GM12878 (cell line): Measurements from ENCODE around the gene MAPKAP1. TPM values are rescaled to one million over a fixed set of nuclear protein-coding genes. Genes with fewer than 3 reads are reported as not detected.

Source experiments
- ASH2L ChIP-seq: fragments of 300-600, 200-600 bp; sonication (generic); IDR thresholded peaks from 2 replicates; pipeline ENCODE4 v1.6.1; 2017; ENCODE audit warnings: low read depth, mild to moderate bottlenecking, borderline replicate concordance
- CEBPZ ChIP-seq: fragments of 150-350 bp; IDR thresholded peaks from 2 replicates; pipeline ENCODE4 v1.6.1; 2016; ENCODE audit warnings: low read depth, low read length
- CHD1 ChIP-seq: IDR thresholded peaks from 2 replicates; pipeline ENCODE4 v1.6.1; 2012; ENCODE audit warnings: low read depth, low read length, improper control_type of control experiment
- EED ChIP-seq: sonication (generic); IDR thresholded peaks from 2 replicates; pipeline ENCODE4 v1.6.1; 2016; ENCODE audit warnings: antibody characterized with exemption, low read depth
- FOXK2 ChIP-seq: fragments of 450-650 bp; IDR thresholded peaks from 2 replicates; pipeline ENCODE4 v1.6.1; 2017; ENCODE audit warnings: mild to moderate bottlenecking, moderate library complexity
- GATAD2B ChIP-seq: fragments of 450-650 bp; conservative IDR thresholded peaks from 2 replicates; pipeline ENCODE4 v1.6.1; 2017; ENCODE audit warnings: low read depth, mild to moderate bottlenecking, moderate library complexity
- HDGF ChIP-seq: fragments of 450-650 bp; IDR thresholded peaks from 2 replicates; pipeline ENCODE4 v1.6.1; 2016; ENCODE audit warnings: antibody characterized with exemption
- KLF5 ChIP-seq: fragments of 450-650 bp; IDR thresholded peaks from 2 replicates; pipeline ENCODE4 v1.6.1; 2014; ENCODE audit warnings: mild to moderate bottlenecking; ENCODE audit not compliant: partially characterized antibody
- PAX5 ChIP-seq: IDR thresholded peaks from 2 replicates; pipeline ENCODE4 v1.6.1; 2011; ENCODE audit warnings: low read depth, low read length, borderline replicate concordance
- PML ChIP-seq: IDR thresholded peaks from 2 replicates; pipeline ENCODE4 v1.6.1; 2012; ENCODE audit warnings: low read length, inconsistent platforms
- RCOR1 ChIP-seq: conservative IDR thresholded peaks from 2 replicates; pipeline ENCODE4 v1.6.1; 2012; ENCODE audit warnings: low read depth, low read length, improper control_type of control experiment
- SUZ12 ChIP-seq: fragments of 200-600 bp; sonication (generic); IDR thresholded peaks from one replicate; pipeline ENCODE4 v1.6.1; 2018; ENCODE audit warnings: antibody characterized with exemption, mild to moderate bottlenecking; ENCODE audit not compliant: unreplicated experiment
- TARDBP ChIP-seq: IDR thresholded peaks from 2 replicates; pipeline ENCODE4 v1.6.1; 2016; ENCODE audit warnings: borderline replicate concordance
- WRNIP1 ChIP-seq: IDR thresholded peaks from 2 replicates; pipeline ENCODE4 v1.6.1; 2011; ENCODE audit warnings: low read depth, low read length, improper control_type of control experiment, borderline replicate concordance
- YY1 ChIP-seq: IDR thresholded peaks from 2 replicates; pipeline ENCODE4 v1.6.1; 2011; ENCODE audit warnings: low read depth, mild to moderate bottlenecking, low read length
- ZBTB4 ChIP-seq: fragments of 450-650 bp; formaldehyde crosslinking; IDR thresholded peaks from 2 replicates; pipeline ENCODE4 v1.4.0; 2022; ENCODE audit warnings: mild to moderate bottlenecking, moderate library complexity
- ZNF24 ChIP-seq: fragments of 450-650 bp; IDR thresholded peaks from 2 replicates; pipeline ENCODE4 v1.6.1; 2017; ENCODE audit warnings: antibody characterized with exemption, mild to moderate bottlenecking
- polyA plus RNA-seq, 11 experiments: library from polyadenylated mRNA; depleted of rRNA in 4 of 11; unstranded in 6 of 11; stranded (reverse) in 5 of 11; fragments of >200 nt; fragmentation: Nextera tagmentation in 4 of 11; fragmentation: Illumina TruSeq in 1 of 11; extraction: Ambion mirVana in 4 of 11; extraction: Trizol in 1 of 11; gene quantifications; 1 replicate in 1 of 11; 2 replicates in 10 of 11; pipeline versions ENCODE4 v1.2.1 to v1.2.3, GENCODE V29; 2011 to 2016; ENCODE audit warnings: inconsistent platforms in 2 of 11, missing spikeins in 2 of 11, low read depth in 1 of 11
- total RNA-seq, 4 experiments: library from RNA; depleted of rRNA in 3 of 4; stranded (reverse); fragments of >200 nt in 3 of 4; fragmentation: Illumina TruSeq in 1 of 4; extraction: Trizol in 1 of 4; gene quantifications; 2 replicates each; pipeline versions ENCODE4 v1.2.1 to v1.2.3, GENCODE V29; 2013 to 2021
- TF ChIP-seq, protein P1 (sequence below): fragments of 450-650 bp; IDR thresholded peaks from 2 replicates; pipeline ENCODE4 v1.6.1; 2018; ENCODE audit warnings: mild to moderate bottlenecking, low read depth, moderate library complexity; ENCODE audit not compliant: partially characterized antibody
- TF ChIP-seq, protein P2 (sequence below): fragments of 450-650 bp; IDR thresholded peaks from 2 replicates; pipeline ENCODE4 v1.6.1; 2017; ENCODE audit warnings: low read depth, mild to moderate bottlenecking, moderate library complexity

MAPKAP1 gene
- total and polyA plus RNA-seq, 10 of the 15 experiments (the other 5 are each of a cell fraction or from before 2014, with no cell fraction given) = 5.1 to 188 (median 105) TPM

- TF ChIP-seq RCOR1 (no peak), YY1 (0 out of 2 replicates have a peak, but pooled peaks have one; percentile 44), PML (no peak), TARDBP (no peak), CEBPZ (no peak), PAX5 (no peak), EED (no peak), SUZ12 (no peak), CHD1 (no peak), FOXK2 (no peak), GATAD2B (peak; percentile 65; the same call in 1 of the 2 replicates), KLF5 (no peak), ZNF24 (no peak), HDGF (no peak), ASH2L (no peak), ZBTB4 (no peak), WRNIP1 (no peak)
- TF ChIP-seq, protein P1, sequence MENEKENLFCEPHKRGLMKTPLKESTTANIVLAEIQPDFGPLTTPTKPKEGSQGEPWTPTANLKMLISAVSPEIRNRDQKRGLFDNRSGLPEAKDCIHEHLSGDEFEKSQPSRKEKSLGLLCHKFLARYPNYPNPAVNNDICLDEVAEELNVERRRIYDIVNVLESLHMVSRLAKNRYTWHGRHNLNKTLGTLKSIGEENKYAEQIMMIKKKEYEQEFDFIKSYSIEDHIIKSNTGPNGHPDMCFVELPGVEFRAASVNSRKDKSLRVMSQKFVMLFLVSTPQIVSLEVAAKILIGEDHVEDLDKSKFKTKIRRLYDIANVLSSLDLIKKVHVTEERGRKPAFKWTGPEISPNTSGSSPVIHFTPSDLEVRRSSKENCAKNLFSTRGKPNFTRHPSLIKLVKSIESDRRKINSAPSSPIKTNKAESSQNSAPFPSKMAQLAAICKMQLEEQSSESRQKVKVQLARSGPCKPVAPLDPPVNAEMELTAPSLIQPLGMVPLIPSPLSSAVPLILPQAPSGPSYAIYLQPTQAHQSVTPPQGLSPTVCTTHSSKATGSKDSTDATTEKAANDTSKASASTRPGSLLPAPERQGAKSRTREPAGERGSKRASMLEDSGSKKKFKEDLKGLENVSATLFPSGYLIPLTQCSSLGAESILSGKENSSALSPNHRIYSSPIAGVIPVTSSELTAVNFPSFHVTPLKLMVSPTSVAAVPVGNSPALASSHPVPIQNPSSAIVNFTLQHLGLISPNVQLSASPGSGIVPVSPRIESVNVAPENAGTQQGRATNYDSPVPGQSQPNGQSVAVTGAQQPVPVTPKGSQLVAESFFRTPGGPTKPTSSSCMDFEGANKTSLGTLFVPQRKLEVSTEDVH = no peak
- TF ChIP-seq, protein P2, sequence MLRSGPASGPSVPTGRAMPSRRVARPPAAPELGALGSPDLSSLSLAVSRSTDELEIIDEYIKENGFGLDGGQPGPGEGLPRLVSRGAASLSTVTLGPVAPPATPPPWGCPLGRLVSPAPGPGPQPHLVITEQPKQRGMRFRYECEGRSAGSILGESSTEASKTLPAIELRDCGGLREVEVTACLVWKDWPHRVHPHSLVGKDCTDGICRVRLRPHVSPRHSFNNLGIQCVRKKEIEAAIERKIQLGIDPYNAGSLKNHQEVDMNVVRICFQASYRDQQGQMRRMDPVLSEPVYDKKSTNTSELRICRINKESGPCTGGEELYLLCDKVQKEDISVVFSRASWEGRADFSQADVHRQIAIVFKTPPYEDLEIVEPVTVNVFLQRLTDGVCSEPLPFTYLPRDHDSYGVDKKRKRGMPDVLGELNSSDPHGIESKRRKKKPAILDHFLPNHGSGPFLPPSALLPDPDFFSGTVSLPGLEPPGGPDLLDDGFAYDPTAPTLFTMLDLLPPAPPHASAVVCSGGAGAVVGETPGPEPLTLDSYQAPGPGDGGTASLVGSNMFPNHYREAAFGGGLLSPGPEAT = no peak
Observed at GRCh38 chr9:125407974-125408900, 298.8 kb downstream of the MAPKAP1 start (continued).
